Germinal center (tissue), 1 donor: Measurements from ENCODE around the gene NLGN2.

Experiments
- DNase-seq: peaks from one replicate; pipeline ENCODE4 v3.0.0; 2012; ENCODE audit warnings: mixed read lengths, low spot score

NLGN2 gene

GRCh38 chr17:7466318-7466638 is 58.6 kb downstream of the NLGN2 start:
- DNase-seq, result no peak

- DNase-seq, result no peak
Observed at GRCh38 chr17:7466639-7467341, 59.1 kb downstream of the NLGN2 start.

GRCh38 chr17:7467498-7467897 is 59.9 kb downstream of the NLGN2 start:
- no peak for DNase-seq

GRCh38 chr17:7468290-7468689 is 60.6 kb downstream of the NLGN2 start:
- no peak for DNase-seq

- DNase-seq, result no peak
Observed at GRCh38 chr17:7468804-7469389, 61.3 kb downstream of the NLGN2 start.
